ENCODE data around the gene IVL. TPM values are rescaled to one million over a fixed set of nuclear protein-coding genes. Genes with fewer than 3 reads are reported as not detected.

IVL gene, protein sequence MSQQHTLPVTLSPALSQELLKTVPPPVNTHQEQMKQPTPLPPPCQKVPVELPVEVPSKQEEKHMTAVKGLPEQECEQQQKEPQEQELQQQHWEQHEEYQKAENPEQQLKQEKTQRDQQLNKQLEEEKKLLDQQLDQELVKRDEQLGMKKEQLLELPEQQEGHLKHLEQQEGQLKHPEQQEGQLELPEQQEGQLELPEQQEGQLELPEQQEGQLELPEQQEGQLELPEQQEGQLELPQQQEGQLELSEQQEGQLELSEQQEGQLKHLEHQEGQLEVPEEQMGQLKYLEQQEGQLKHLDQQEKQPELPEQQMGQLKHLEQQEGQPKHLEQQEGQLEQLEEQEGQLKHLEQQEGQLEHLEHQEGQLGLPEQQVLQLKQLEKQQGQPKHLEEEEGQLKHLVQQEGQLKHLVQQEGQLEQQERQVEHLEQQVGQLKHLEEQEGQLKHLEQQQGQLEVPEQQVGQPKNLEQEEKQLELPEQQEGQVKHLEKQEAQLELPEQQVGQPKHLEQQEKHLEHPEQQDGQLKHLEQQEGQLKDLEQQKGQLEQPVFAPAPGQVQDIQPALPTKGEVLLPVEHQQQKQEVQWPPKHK
- 0.15 and 2.4 TPM in 2 replicates for total RNA-seq

DNA sequence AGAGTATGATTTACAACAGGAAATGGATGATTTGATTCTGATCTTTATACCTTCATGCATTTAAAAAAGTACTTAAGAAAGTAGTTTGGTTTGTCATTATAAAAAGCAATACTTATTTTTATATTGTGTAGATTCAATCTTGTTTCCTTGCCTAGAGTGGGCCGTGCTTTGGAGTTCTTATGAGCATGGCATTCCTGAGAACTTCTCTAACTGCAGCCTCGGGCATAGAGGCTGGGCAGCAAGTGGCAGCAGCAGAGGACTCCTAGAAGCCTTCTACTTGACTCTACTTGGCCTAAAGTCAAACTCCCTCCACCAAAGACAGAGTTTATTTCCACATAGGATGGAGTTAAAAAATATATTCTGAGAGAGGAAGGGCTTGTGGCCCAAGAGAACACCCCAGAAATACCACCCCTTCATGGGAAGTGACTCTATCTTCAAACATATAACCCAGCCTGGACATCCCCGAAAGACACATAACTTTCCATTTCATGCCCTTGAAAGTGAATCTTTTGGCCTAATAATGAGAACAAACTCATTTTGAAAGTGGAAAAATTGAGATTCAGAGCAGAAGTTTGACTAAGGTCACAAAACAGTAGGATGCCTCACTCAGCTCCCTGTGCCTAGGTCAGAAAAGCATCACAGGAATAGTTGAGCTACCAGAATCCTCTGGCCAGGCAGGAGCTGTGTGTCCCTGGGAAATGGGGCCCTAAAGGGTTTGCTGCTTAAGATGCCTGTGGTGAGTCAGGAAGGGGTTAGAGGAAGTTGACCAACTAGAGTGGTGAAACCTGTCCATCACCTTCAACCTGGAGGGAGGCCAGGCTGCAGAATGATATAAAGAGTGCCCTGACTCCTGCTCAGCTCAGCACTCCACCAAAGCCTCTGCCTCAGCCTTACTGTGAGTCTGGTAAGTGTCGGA is at the start of gene IVL:
TSS of gene IVL (plus strand) at position 861 of the 916 bp plus-strand sequence. CDS start 1,252 bp downstream, outside the sequence.
- peak; percentile 40 for DNase-seq (ENCODE audit: low read depth)

GRCh38 chr1:152859696-152860095 is 48.6 kb upstream of the IVL start, which contains the start of gene LCE7A:
TSS of gene LCE7A (plus strand) at chr1:152859996. CDS start at chr1:152860698, 702 bp downstream.
- no peak for DNase-seq (ENCODE audit: low read depth)

DNA sequence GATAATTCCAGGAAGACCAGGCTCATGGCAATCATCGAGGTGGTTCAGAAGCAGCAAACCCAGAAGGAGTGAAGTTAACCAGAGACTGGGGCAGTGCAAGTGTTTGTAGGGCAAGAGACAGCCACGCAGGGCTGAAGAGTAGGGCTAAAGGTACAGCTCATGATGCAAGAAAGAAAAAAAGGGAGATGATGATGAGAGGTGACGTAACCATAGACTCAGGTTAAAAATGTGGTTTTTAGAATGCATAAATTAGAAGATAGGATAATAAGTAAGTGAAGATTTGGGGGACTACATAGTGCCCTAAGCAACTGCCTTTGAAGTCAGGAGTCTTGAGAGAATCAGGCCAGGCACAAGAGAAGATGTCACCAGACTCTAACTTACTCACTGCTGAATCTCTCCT is 48.2 kb upstream of the IVL start:
- DNase-seq (ENCODE audit: low read depth) = no peak

DNA sequence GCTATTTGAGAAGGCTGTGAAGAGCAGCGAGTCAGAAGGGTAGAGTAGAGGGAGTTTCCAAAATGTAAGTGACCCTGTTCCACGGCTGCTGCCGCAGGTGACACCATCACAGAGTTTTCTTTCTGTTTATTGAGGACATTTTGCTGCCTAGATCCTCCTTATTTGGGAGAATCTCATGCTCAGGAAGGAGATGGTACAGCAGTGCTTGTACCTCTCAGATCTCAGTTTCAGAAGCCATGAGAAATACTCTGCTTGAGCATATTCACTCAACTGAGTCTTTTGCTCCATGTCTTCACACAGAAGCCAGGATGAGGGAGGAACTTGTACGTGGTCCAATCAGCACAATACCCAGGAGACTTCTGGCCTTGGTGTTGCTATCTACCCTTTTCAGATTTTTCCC is 47.0 kb upstream of the IVL start:
- DNase-seq (ENCODE audit: low read depth) = no peak

- no peak for DNase-seq (ENCODE audit: low read depth)
Measured at GRCh38 chr1:152864443-152864842, 43.9 kb upstream of the IVL start.

- no peak for DNase-seq (ENCODE audit: low read depth)
Measured at GRCh38 chr1:152866321-152866720, 42.0 kb upstream of the IVL start.

DNA sequence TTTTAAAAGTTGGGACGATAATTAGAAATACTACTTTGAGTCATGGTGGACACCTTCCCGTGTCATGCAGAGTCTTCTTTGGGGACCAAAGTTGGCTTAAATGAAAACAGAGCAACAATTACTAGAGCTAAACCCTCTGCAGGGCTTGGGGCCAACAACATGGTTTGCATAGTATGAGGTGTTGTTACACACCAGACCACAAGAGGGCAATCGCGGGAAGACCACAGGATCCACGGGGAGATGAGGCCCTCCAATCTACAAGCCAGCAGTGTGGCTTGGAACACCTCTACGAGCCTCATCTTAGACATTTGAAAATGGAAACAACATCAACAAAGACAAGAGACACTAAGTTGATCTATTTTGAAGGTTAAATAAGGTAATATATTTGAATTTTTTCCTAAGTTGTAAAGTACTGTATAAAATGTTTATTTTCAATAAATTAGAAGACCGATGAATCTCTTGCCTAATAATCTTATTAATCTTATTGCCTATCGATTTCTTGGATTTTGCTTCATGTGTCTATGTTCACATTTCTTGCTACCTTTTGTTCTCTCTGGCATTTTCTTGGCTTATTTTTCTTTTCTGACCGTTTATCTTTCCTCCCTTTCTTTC is 38.4 kb upstream of the IVL start:
- peak; percentile 51 for DNase-seq (ENCODE audit: low read depth)

DNA sequence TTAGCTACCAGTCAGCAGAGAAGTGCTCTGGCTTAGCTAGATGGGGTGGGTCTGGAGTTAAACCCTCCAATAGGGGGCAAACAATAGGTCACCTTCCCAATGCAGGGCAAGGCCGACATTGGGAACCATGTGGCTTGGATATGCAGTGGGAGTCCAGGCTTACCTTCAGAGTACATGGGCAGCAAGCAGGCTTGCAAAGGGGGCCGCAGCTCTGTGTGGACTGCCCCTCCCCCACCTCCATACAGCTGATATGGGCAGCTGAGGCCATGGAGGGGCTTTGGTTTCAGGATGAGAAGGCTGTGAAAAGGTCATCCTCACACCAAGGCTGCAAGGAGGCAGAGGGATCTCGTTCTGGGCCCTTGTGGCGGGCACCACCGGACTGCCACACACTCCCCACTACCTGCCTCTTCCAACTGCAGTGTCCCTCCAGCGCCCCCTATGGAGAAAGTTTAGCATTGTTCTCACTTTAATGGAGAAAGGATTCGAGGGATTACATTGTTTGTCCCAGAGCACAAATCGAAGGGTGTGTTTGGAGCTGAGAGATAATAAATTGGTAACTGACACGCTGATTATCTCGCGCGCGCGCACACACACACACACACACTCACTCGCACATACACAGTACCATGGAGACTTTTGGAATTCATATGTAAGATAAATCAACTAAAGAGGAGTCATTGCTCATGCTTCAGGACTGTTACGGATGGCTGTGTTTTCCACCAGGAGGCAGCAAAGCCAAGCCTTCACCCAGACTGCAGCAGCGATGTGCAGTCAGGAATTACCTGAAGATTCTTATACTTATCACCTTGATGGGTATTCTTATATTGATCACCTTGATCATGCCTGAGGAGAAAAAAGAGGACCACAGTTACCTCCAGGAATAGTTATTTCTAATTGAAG is 37.3 kb upstream of the IVL start:
- peak; percentile 2 for DNase-seq (ENCODE audit: low read depth)

GRCh38 chr1:152871731-152872126 is 36.6 kb upstream of the IVL start:
- DNase-seq (ENCODE audit: low read depth) = no peak

GRCh38 chr1:152873495-152873894 is 34.9 kb upstream of the IVL start:
- DNase-seq (ENCODE audit: low read depth) = no peak

DNA sequence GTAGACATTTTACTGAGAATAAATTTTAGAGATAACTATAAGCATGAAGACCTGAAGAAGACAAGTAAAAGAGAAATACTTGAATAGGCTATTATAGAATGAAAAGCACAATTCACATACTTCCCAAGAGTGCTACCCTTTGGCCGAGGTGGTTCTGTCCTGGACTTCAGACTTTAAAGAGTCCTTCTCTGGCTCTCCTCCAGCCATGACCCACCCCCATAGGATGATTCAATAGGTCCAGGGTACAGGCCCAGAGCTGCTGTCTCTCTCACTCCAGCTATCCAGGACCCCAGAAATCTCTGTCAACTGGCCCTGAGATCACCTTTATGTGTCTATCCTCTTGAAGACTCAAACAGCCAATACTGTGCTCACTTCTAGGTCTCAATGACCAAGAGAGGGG is 31.5 kb upstream of the IVL start:
- no peak for DNase-seq (ENCODE audit: low read depth)

DNA sequence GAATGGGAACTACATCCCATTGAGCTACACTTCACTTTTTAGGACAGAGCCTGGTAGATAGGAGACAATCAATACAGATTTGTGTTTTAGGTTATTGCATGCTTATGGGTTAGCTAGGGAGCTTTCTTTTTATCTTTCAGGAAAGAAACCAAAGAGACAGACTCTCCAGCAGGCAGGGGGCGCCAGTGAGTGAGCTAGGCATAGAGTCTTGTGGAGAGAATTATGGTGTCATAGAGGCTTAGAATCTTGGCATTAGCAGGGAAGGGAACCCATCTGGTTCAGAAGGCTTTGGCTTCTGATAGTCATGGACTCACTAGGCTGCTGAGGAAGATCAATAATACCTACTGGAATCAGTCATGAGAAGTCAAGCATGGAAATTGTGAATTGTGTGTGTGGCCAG is 30.3 kb upstream of the IVL start, which contains the start of gene SMCP:
TSS of gene SMCP (plus strand) at position 281 of the 400 bp plus-strand sequence. CDS start 6,101 bp downstream, outside the sequence.
- DNase-seq (ENCODE audit: low read depth) = no peak

DNA sequence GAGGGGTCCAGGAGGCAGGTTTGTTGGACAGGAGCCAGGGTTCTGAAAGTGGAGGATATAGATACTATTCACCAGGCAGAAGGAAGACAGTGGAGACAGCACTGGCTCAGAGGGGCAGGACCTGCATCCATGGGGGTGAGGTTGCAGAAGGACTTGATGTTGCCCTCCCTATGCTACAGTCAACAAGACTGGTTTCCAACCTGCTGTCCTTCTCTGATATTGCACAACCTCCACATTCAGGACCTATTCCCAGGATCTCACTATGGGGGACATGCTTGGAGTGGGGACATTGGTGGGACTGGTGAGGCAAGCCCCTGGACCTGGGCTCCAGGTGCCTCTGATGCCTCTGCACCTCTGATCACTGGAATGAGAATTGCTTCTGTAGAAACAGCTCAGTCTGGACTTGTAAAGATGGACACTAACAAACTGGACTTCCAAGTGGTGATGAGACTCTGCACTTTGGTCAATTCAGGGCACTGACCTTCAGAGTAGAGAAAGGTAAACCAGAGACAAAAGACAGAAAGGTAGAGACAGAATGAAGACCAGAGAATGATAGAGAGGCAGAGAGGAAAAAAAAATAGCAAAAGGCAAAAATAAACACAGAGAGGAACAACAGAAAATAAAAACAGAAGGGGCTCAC is 28.7 kb upstream of the IVL start:
- DNase-seq (ENCODE audit: low read depth) = no peak

- DNase-seq (ENCODE audit: low read depth) = no peak
Measured at GRCh38 chr1:152880316-152880715, 28.0 kb upstream of the IVL start.

GRCh38 chr1:152880907-152881306 is 27.4 kb upstream of the IVL start:
- no peak for DNase-seq (ENCODE audit: low read depth)

DNA sequence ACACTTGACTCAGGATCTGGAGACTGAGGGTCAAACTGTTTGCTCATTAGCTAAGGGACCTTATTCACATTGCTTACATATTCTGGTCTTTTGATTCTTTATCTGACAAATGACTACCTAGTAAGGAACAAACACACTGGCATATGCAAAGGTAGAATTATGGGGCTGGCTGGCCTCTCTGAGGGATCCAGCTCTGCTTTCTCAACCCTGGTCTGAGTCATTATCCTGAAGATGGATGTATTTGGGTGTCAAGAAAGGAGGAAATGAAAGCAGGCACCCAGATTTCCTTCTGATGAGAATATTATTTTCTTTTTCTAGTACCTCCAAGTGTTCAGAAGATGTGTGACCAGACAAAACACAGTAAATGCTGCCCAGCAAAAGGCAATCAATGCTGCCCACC is 24.3 kb upstream of the IVL start:
- DNase-seq (ENCODE audit: low read depth) = no peak

DNA sequence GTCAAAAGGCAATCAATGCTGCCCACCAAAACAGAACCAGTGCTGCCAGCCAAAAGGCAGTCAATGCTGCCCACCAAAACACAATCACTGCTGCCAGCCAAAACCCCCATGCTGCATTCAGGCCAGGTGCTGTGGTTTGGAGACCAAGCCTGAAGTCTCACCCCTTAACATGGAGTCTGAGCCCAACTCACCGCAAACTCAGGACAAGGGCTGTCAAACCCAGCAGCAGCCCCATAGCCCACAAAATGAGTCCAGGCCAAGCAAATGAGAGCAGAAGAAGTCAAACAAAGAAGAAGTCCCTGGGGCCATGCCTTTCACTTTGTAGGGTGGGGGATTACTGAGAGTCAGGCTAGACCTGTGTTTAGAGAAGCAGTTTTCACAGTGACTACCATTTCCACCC is 23.8 kb upstream of the IVL start:
- no peak for DNase-seq (ENCODE audit: low read depth)

GRCh38 chr1:152884966-152885624 is 23.3 kb upstream of the IVL start:
- no peak for DNase-seq (ENCODE audit: low read depth)

DNA sequence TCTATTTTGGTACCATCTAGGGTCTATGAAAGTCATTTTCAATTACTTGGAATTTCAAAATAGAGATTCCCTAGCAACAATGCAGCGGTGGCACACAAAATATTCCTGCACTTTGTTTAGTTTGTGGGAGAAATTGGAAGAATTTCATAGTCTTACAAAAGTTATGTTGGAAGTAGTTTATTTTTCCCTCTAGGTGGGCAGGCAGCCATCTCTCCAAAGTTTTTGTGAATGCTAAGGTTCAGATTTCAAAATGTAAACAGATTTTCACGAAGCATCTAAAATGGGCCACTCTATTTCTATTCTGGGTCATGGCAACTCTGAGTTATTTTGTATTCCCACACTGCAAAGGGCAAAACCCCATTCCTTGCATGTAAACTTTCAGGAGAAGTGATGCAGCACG is 22.3 kb upstream of the IVL start:
- no peak for DNase-seq (ENCODE audit: low read depth)

Data from renal cortical epithelial cell (primary cell).